Esophagus muscularis mucosa (tissue), 4 donors: ENCODE results near the gene JPH3. TPM values are rescaled to one million over a fixed set of nuclear protein-coding genes. Genes with fewer than 3 reads are reported as not detected.

Experiments
- DNase-seq: peaks from one replicate; pipeline ENCODE4 v3.0.0-alpha.2; 2017; ENCODE audit errors: extremely low spot score
- H3K27ac ChIP-seq, 4 donors: fragments of 200-600 bp; sonication (generic); replicated peaks in 1 of 4; 1 replicate in 3 of 4; 2 replicates in 1 of 4; pipeline ENCODE4 v1.5.1; 2016 to 2019; ENCODE audit warnings: mild to moderate bottlenecking in 1 of 4
- H3K27me3 ChIP-seq, 4 donors: fragments of 200-600 bp; sonication (generic); one replicate each; pipeline versions ENCODE4 v1.5.1 to v1.6.0; 2016 to 2019
- H3K36me3 ChIP-seq, 4 donors: fragments of 200-600 bp; sonication (generic); one replicate each; pipeline ENCODE4 v1.5.1; 2016 to 2019
- H3K4me1 ChIP-seq, 4 donors: fragments of 200-600 bp; sonication (generic); one replicate each; pipeline ENCODE4 v1.5.1; 2016 to 2019
- H3K4me3 ChIP-seq, 4 donors: fragments of 200-600 bp; sonication (generic); 1 replicate in 2 of 4; 2 replicates in 2 of 4; pipeline ENCODE4 v1.5.1; 2016 to 2019; ENCODE audit warnings: mild to moderate bottlenecking in 4 of 4, moderate library complexity in 1 of 4
- H3K9me3 ChIP-seq, 4 donors: fragments of 200-600 bp; sonication (generic); 1 replicate in 3 of 4; 2 replicates in 1 of 4; pipeline ENCODE4 v1.5.1; 2016 to 2019
- CTCF ChIP-seq, 3 experiments: fragments of 200-600 bp in 2 of 3; fragments of 450-650 bp in 1 of 3; sonication (generic) in 2 of 3; IDR thresholded peaks; one replicate each; pipeline ENCODE4 v1.5.1; 2017 to 2019; ENCODE audit warnings: antibody characterized with exemption in 3 of 3, mild to moderate bottlenecking in 2 of 3, moderate library complexity in 1 of 3
- EP300 ChIP-seq: sonication (generic); formaldehyde crosslinking; IDR thresholded peaks from one replicate; pipeline ENCODE4 v1.6.1; 2017; ENCODE audit warnings: antibody characterized with exemption
- POLR2A ChIP-seq: fragments of 450-650 bp; IDR thresholded peaks from one replicate; pipeline ENCODE4 v1.6.1; 2017; ENCODE audit warnings: antibody characterized with exemption, moderate library complexity, mild to moderate bottlenecking, low read depth
- POLR2AphosphoS5 ChIP-seq, 2 donors: sonication (generic); formaldehyde crosslinking; IDR thresholded peaks; one replicate each; pipeline ENCODE4 v1.6.1; 2017; ENCODE audit warnings: antibody characterized with exemption in 2 of 2
- WGBS: methylation state at CpG from one replicate; pipeline ENCODE4 v1.1.5; 2018; 5-methylcytosine and 5-hydroxymethylcytosine counted together
- intact Hi-C: fragments of 100-400 bp; cut with DNase I; formaldehyde crosslinking; loops from one replicate; pipeline ENCODE4 v1.15.1; 2023
- total RNA-seq, 4 donors: library from RNA; depleted of rRNA; stranded (reverse); fragments of >200 nt; gene quantifications; one replicate each; pipeline versions ENCODE4 v1.1.0 to v1.2.1, GENCODE V29; 2016

JPH3 gene
- total RNA-seq: 1 to 10 TPM in 1 of 4 donors, under 1 TPM in 3; 0.42 to 2.2 (median 0.54) TPM

DNA sequence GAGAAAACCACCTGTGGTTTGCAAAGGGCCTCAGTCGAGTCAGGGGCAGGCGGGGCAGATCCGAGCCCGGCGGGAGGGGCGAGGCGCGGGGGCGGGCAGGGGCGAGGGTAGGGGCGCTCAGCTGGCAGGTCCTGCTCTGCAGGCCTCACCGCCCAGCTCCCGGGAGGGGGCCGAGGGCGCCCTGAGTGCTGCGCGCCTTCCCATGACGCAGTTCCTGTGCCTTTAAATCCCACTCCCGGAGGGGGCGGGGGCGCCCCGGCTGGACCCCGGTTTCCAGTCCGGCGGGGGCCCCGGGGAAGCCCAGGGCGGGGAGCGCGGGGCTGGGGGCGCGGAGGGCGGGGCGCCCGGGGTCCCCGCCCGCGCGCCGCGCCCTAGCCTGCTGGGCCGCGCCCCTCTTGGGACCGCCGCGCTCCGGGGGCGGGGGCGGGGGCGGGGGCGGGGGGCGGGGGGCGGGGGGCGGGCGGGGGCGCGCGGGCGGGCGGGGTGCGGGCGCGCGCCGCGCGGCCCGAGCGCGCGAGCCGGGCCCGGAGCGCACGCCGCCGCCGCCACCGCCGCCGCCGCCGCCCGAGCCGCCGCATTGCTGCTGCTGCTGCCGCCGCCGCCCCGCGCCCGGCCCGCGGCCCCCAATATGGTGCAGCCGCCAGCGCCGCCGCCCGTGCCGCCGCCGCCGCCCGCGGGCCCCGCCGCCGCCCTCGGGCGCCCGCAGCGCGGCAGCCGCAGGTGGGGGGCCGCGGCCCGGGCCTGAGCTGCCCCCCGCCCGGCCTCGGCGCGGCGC, at the start of gene JPH3:
TSS of gene JPH3 (plus strand) at position 508 of the 775 bp plus-strand sequence. CDS start 639 bp downstream, outside the sequence.
- peak within 1 kb of the TSS; percentile 25 to 37 (median 32) for H3K4me3 ChIP-seq
- no CpG with 5 or more reads among the region's 122 CpGs for WGBS
- H3K36me3 ChIP-seq: no peaks in the 10 kb centered on the region
- intact Hi-C loops: no loop called here
- peaks cover 0 to 89% (median 34%) of the 10 kb centered on the region in 4 donors for H3K27me3 ChIP-seq
- no peak within 1 kb of the TSS for H3K27ac ChIP-seq
- peaks cover 0 to 7% (median 3%) of the 10 kb centered on the region in 4 donors for H3K9me3 ChIP-seq
- H3K4me1 ChIP-seq: peaks cover 2 to 25% (median 17%) of the 10 kb centered on the region in 4 donors
- TF ChIP-seq EP300: no peak
- TF ChIP-seq POLR2AphosphoS5 (IDR thresholded peaks at IDR 0.05): no peak
- no peak for TF ChIP-seq CTCF (IDR thresholded peaks at IDR 0.05)
- TF ChIP-seq POLR2A: no peak
- no peak for DNase-seq

- no peak overlapping the region for H3K4me3 ChIP-seq
- H3K4me1 ChIP-seq: peaks cover 6 to 21% (median 14%) of the 10 kb centered on the region in 4 donors
- TF ChIP-seq EP300 (no peak), POLR2A (no peak), POLR2AphosphoS5 (IDR thresholded peaks at IDR 0.05) (no peak), CTCF (IDR thresholded peaks at IDR 0.05) (no peak)
- peaks cover 0 to 35% (median 0%) of the 10 kb centered on the region in 4 donors for H3K27me3 ChIP-seq
- WGBS: 75% methylated on average over 18 of the region's 18 CpGs
- no peaks in the 10 kb centered on the region for H3K36me3 ChIP-seq
- DNase-seq: no peak
- intact Hi-C loops: loop anchor here (5.0 kb wide), 1 partner anchor 84 kb away; no protein-coding TSS in a partner anchor
- no peaks in the 10 kb centered on the region for H3K9me3 ChIP-seq
- H3K27ac ChIP-seq: no peak overlapping the region
Observed at GRCh38 chr16:87552772-87553573, 49.3 kb upstream of the JPH3 start.

GRCh38 chr16:87554754-87555427, 47.4 kb upstream of the JPH3 start:
- no peaks in the 10 kb centered on the region for H3K36me3 ChIP-seq
- 90% methylated on average over 22 of the region's 22 CpGs for WGBS
- no peak overlapping the region for H3K27ac ChIP-seq
- intact Hi-C loops: loop anchor here (5.0 kb wide), 1 partner anchor 82 kb away; no protein-coding TSS in a partner anchor
- DNase-seq: no peak
- H3K4me1 ChIP-seq: peaks cover 6 to 21% (median 14%) of the 10 kb centered on the region in 4 donors
- H3K4me3 ChIP-seq: no peak overlapping the region
- no peaks in the 10 kb centered on the region for H3K9me3 ChIP-seq
- H3K27me3 ChIP-seq: peaks cover 0 to 30% (median 0%) of the 10 kb centered on the region in 4 donors
- TF ChIP-seq POLR2AphosphoS5 (IDR thresholded peaks at IDR 0.05) (no peak), CTCF (IDR thresholded peaks at IDR 0.05) (no peak), POLR2A (no peak), EP300 (no peak)

DNA sequence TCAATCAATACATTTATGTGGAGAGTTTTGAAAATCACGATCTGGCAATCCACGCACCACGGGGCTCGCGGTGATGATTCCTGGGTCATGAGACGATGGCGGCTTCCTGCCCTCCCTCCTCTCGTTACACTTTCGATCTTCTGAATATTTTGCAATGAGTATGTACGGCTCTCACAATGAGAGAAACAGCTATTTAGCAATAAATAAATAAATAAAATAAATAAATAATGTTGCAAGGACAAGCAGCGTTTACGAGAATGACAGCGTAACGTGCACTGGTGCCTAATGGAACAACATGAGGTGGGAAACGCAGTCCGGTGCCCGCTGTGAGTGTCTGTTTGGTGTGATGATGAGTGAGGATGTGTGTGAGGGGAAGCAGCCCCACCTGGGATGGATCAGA, 46.7 kb upstream of the JPH3 start:
- Histone ChIP-seq H3K36me3 (no peaks in the 10 kb centered on the region), H3K9me3 (no peaks in the 10 kb centered on the region), H3K4me1 (peaks cover 6 to 21% (median 11%) of the 10 kb centered on the region in 4 donors), H3K27ac (no peak overlapping the region), H3K27me3 (peaks cover 0 to 28% (median 0%) of the 10 kb centered on the region in 4 donors), H3K4me3 (no peak overlapping the region)
- no peak for DNase-seq
- TF ChIP-seq POLR2A: no peak
- no peak for TF ChIP-seq EP300
- TF ChIP-seq POLR2AphosphoS5 (IDR thresholded peaks at IDR 0.05): no peak
- TF ChIP-seq CTCF (IDR thresholded peaks at IDR 0.05): no peak
- intact Hi-C loops: no loop called here
- 84% methylated on average over 17 of the region's 17 CpGs for WGBS
